SK-N-SH (cell line): ENCODE measurements around the gene NAXD. TPM values are rescaled to one million over a fixed set of nuclear protein-coding genes. Genes with fewer than 3 reads are reported as not detected.
A peak's percentile ranks its signal among the peaks of the same experiment; 100 is the strongest.

Experiments
- CTCF ChIA-PET: fragments of 300-600, 350-600 bp; formaldehyde crosslinking; extraction: SDS; loops from one replicate; lab custom pipeline; 2021; lab: Yijun Ruan, JAX
- POLR2A ChIA-PET: fragments of 350-600 bp; sonication (Branson Sonifier 250); formaldehyde crosslinking; extraction: SDS; loops from one replicate; lab custom pipeline; 2020; ENCODE audit warnings: antibody characterized with exemption, inconsistent platforms; lab: Yijun Ruan, JAX
- DNase-seq: peaks from one replicate; pipeline ENCODE4 v3.0.0; 2012
- H2AFZ ChIP-seq: fragments of 200-600 bp; sonication (generic); 2 replicates; pipeline ENCODE4 v1.8.1; 2016; ENCODE audit warnings: antibody characterized with exemption, mild to moderate bottlenecking, low read depth
- H3F3A ChIP-seq: fragments of 200-600 bp; sonication (generic); replicated peaks from 2 replicates; pipeline ENCODE3; 2016; ENCODE audit warnings: antibody characterized with exemption, mild to moderate bottlenecking; ENCODE audit not compliant: insufficient read depth
- H3K27ac ChIP-seq, 2 experiments: fragments of 200-500 bp in 1 of 2; fragments of 200-600 bp in 1 of 2; sonication (Bioruptor generic) in 1 of 2; sonication (generic), shearing (Covaris generic) in 1 of 2; 2 replicates each; pipeline versions ENCODE4 v1.5.1 to v1.6.1; 2014 to 2016; ENCODE audit warnings: low read depth in 2 of 2, inconsistent platforms in 1 of 2, low read length in 1 of 2, mild to moderate bottlenecking in 1 of 2, mixed read lengths in 1 of 2
- H3K27me3 ChIP-seq: fragments of 200-600 bp; sonication (generic), shearing (Covaris generic); 2 replicates; pipeline ENCODE4 v1.6.1; 2016; ENCODE audit warnings: mixed run types; ENCODE audit not compliant: insufficient read depth
- H3K36me3 ChIP-seq, 2 experiments: fragments of 200-500 bp in 1 of 2; fragments of 200-600 bp in 1 of 2; sonication (Bioruptor generic) in 1 of 2; sonication (generic) in 1 of 2; replicated peaks in 1 of 2; 2 replicates each; pipeline versions ENCODE3 to v1.5.1; 2014 to 2016; ENCODE audit warnings: low read length in 1 of 2, mild to moderate bottlenecking in 1 of 2; ENCODE audit not compliant: insufficient read depth in 2 of 2, control insufficient read depth in 1 of 2
- H3K4me1 ChIP-seq, 2 experiments: fragments of 200-500 bp in 1 of 2; fragments of 200-600 bp in 1 of 2; sonication (Bioruptor generic) in 1 of 2; sonication (generic), shearing (Covaris generic) in 1 of 2; 2 replicates each; pipeline versions ENCODE4 v1.5.1 to v1.6.1; 2014 to 2016; ENCODE audit warnings: low read depth in 1 of 2, low read length in 1 of 2, mixed run types in 1 of 2; ENCODE audit not compliant: insufficient read depth in 2 of 2, control insufficient read depth in 1 of 2
- H3K4me2 ChIP-seq: fragments of 200-600 bp; sonication (generic), shearing (Covaris generic); 2 replicates; pipeline ENCODE4 v1.6.1; 2017; ENCODE audit warnings: mixed run types
- H3K4me3 ChIP-seq, 2 experiments: fragments of 200-500 bp in 1 of 2; fragments of 200-600 bp in 1 of 2; sonication (Bioruptor generic) in 1 of 2; sonication (generic), shearing (Covaris generic) in 1 of 2; 2 replicates each; pipeline versions ENCODE4 v1.5.1 to v1.8.1; 2014 to 2016; ENCODE audit warnings: low read depth in 2 of 2, inconsistent platforms in 1 of 2, low read length in 1 of 2, mild to moderate bottlenecking in 1 of 2, mixed read lengths in 1 of 2, moderate library complexity in 1 of 2
- H3K79me2 ChIP-seq: fragments of 200-600 bp; sonication (generic); 2 replicates; pipeline ENCODE4 v1.8.1; 2017; ENCODE audit warnings: mild to moderate bottlenecking; ENCODE audit not compliant: insufficient read depth
- H3K9ac ChIP-seq: fragments of 200-600 bp; sonication (generic); 2 replicates; pipeline ENCODE4 v1.6.1; 2017; ENCODE audit warnings: mixed run types
- H3K9me2 ChIP-seq: fragments of 200-600 bp; sonication (generic); 2 replicates; pipeline ENCODE4 v1.6.1; 2017; ENCODE audit warnings: mixed run types
- H3K9me3 ChIP-seq: fragments of 200-600 bp; sonication (generic); 2 replicates; pipeline ENCODE4 v1.6.1; 2017; ENCODE audit warnings: mixed run types, mild to moderate bottlenecking, moderate library complexity
- H4K20me1 ChIP-seq: fragments of 200-600 bp; sonication (generic); 2 replicates; pipeline ENCODE4 v1.6.1; 2017; ENCODE audit warnings: mild to moderate bottlenecking, mixed run types; ENCODE audit not compliant: insufficient read depth
- ELF1 ChIP-seq: IDR thresholded peaks from 2 replicates; pipeline ENCODE4 v1.4.0; 2012
- EZH2phosphoT487 ChIP-seq: fragments of 200-600 bp; sonication (generic); IDR thresholded peaks from 2 replicates; pipeline ENCODE4 v1.6.1; 2017; ENCODE audit warnings: low read depth, mixed run types, mild to moderate bottlenecking, antibody characterized with exemption, moderate library complexity, borderline replicate concordance
- FOSL2 ChIP-seq: IDR thresholded peaks from 2 replicates; pipeline ENCODE4 v1.4.0; 2012; ENCODE audit warnings: low read depth, mild to moderate bottlenecking, moderate library complexity, borderline replicate concordance
- FOXJ3 ChIP-seq: sonication (generic); formaldehyde crosslinking; IDR thresholded peaks from 2 replicates; pipeline ENCODE4 v1.5.1; 2020; ENCODE audit warnings: mild to moderate bottlenecking, missing genetic modification reagents
- GABPA ChIP-seq: IDR thresholded peaks from 2 replicates; pipeline ENCODE4 v1.4.0; 2012; ENCODE audit warnings: low read depth, mild to moderate bottlenecking
- GATA2 ChIP-seq: sonication (generic); formaldehyde crosslinking; IDR thresholded peaks from 2 replicates; pipeline ENCODE4 v1.5.0; 2020; ENCODE audit warnings: mild to moderate bottlenecking, missing genetic modification reagents
- IRF3 ChIP-seq: fragments of 150-350 bp; IDR thresholded peaks from 2 replicates; pipeline ENCODE4 v1.6.1; 2016; ENCODE audit warnings: mild to moderate bottlenecking, low read depth, low read length
- JUND ChIP-seq: IDR thresholded peaks from 2 replicates; pipeline ENCODE4 v1.4.0; 2012
- MAX ChIP-seq: IDR thresholded peaks from 2 replicates; pipeline ENCODE4 v1.4.0; 2012; ENCODE audit warnings: low read depth
- MEF2A ChIP-seq: IDR thresholded peaks from 2 replicates; pipeline ENCODE4 v1.4.0; 2012; ENCODE audit warnings: low read depth, borderline replicate concordance
- MXI1 ChIP-seq: IDR thresholded peaks from 2 replicates; pipeline ENCODE4 v1.6.1; 2012; ENCODE audit warnings: mild to moderate bottlenecking, low read depth, low read length, improper control_type of control experiment
- NFIC ChIP-seq: IDR thresholded peaks from 2 replicates; pipeline ENCODE4 v1.4.0; 2012; ENCODE audit warnings: borderline replicate concordance
- PBX3 ChIP-seq: IDR thresholded peaks from 2 replicates; pipeline ENCODE4; 2012
- POLR2AphosphoS5 ChIP-seq: IDR thresholded peaks from 2 replicates; pipeline ENCODE4 v1.6.1; 2012; ENCODE audit warnings: low read depth, low read length
- RAD21 ChIP-seq: IDR thresholded peaks from 2 replicates; pipeline ENCODE4 v1.6.1; 2012; ENCODE audit warnings: mild to moderate bottlenecking, low read length
- RCOR1 ChIP-seq: fragments of 150-350 bp; IDR thresholded peaks from 2 replicates; pipeline ENCODE4 v1.6.1; 2017; ENCODE audit warnings: antibody characterized with exemption, low read length
- RXRA ChIP-seq: IDR thresholded peaks from 2 replicates; pipeline ENCODE4 v1.4.0; 2012; ENCODE audit warnings: low read depth, mild to moderate bottlenecking, borderline replicate concordance
- SIN3A ChIP-seq: IDR thresholded peaks from 2 replicates; pipeline ENCODE4 v1.6.1; 2012; ENCODE audit warnings: low read depth, mild to moderate bottlenecking, low read length, moderate library complexity, borderline replicate concordance
- SMC3 ChIP-seq: IDR thresholded peaks from 2 replicates; pipeline ENCODE4 v1.6.1; 2012; ENCODE audit warnings: low read depth, low read length, improper control_type of control experiment
- TAF1 ChIP-seq: IDR thresholded peaks from 2 replicates; pipeline ENCODE4 v1.6.1; 2012; ENCODE audit warnings: low read depth, mild to moderate bottlenecking, low read length, moderate library complexity, borderline replicate concordance
- TCF12 ChIP-seq: IDR thresholded peaks from 2 replicates; pipeline ENCODE4 v1.4.0; 2012
- TEAD4 ChIP-seq: IDR thresholded peaks from 2 replicates; pipeline ENCODE4 v1.4.0; 2012; ENCODE audit warnings: mild to moderate bottlenecking, borderline replicate concordance; ENCODE audit not compliant: insufficient read depth
- USF1 ChIP-seq: IDR thresholded peaks from 2 replicates; pipeline ENCODE4 v1.4.0; 2012; ENCODE audit warnings: low read depth, borderline replicate concordance
- USF2 ChIP-seq: fragments of 150-350 bp; IDR thresholded peaks from 2 replicates; pipeline ENCODE4 v1.6.1; 2017; ENCODE audit warnings: antibody characterized with exemption, low read length, low read depth, borderline replicate concordance
- ZBTB33 ChIP-seq: IDR thresholded peaks from 2 replicates; pipeline ENCODE4 v1.4.0; 2012; ENCODE audit warnings: low read depth, borderline replicate concordance
- WGBS: methylation state at CpG from one replicate; pipeline ENCODE4 v1.1.6; 2017; ENCODE audit warnings: low lambda C conversion rate; 5-methylcytosine and 5-hydroxymethylcytosine counted together
- polyA plus RNA-seq, 3 experiments: library from polyadenylated mRNA; depleted of rRNA; stranded (reverse); fragments of >200 nt; gene quantifications; 2 replicates each; pipeline ENCODE4 v1.2.3, GENCODE V29; 2012

The NAXD gene
- polyA plus RNA-seq (2012; rRNA removed) = 32.4 and 39.8 TPM in 2 replicates
- polyA plus RNA-seq (2012; cell fraction: cytosol; rRNA removed) = 19.9 and 25.5 TPM in 2 replicates
- polyA plus RNA-seq (2012; cell fraction: nucleus; rRNA removed) = 97.8 and 104 TPM in 2 replicates

- DNase-seq = peak; percentile 99
- Histone ChIP-seq H2AFZ (peak within 1 kb of the TSS; percentile 99), H3K4me2 (peak within 1 kb of the TSS; percentile 94), H3F3A (no peaks in the 10 kb centered on the region), H3K9me2 (no peaks in the 10 kb centered on the region), H3K4me3 (peak within 1 kb of the TSS; percentile 87 to 96), H3K79me2 (peaks cover 51% of the 10 kb centered on the region), H3K9me3 (no peaks in the 10 kb centered on the region), H3K27ac (peak within 1 kb of the TSS; percentile 82), H3K36me3 (no peaks in the 10 kb centered on the region), H3K9ac (peak within 1 kb of the TSS; percentile 90), H4K20me1 (peaks cover 40% of the 10 kb centered on the region), H3K27me3 (no peaks in the 10 kb centered on the region), H3K4me1 (peaks cover 4 to 22% of the 10 kb centered on the region in 2 experiments; a peak in 2 of 4 replicates)
- POLR2A ChIA-PET = interaction anchor here (0.6 to 2.0 kb wide), 5 partner anchors 13 to 100 kb away, joined by 3 to 7 read pairs (median 3); no protein-coding TSS in a partner anchor
- CTCF ChIA-PET = interaction anchor here (1.0 to 2.3 kb wide), 6 partner anchors 9 to 160 kb away, joined by 3 to 7 read pairs (median 4); no protein-coding TSS in a partner anchor
- 1% methylated on average over 18 of the region's 95 CpGs for WGBS
- TF ChIP-seq RCOR1 (no peak), GATA2 (no peak), FOXJ3 (CRISPR knock-in tag) (no peak), TEAD4 (no peak), EZH2phosphoT487 (no peak), TCF12 (peak; percentile 26; the same call in 1 of the 2 replicates), MXI1 (no peak), IRF3 (0 out of 2 replicates have a peak, but pooled peaks have one; percentile 31), JUND (no peak), USF2 (no peak), MAX (peak; percentile 94), USF1 (peak; percentile 27; the same call in 1 of the 2 replicates), MEF2A (no peak), SIN3A (0 out of 2 replicates have a peak, but pooled peaks have one; percentile 10), ZBTB33 (0 out of 2 replicates have a peak, but pooled peaks have one; percentile 29), SMC3 (no peak), GABPA (peak; percentile 94), RXRA (no peak), POLR2AphosphoS5 (peak; percentile 87), FOSL2 (no peak), RAD21 (no peak), ELF1 (peak; percentile 93), NFIC (no peak), PBX3 (peak; percentile 99), TAF1 (peak; percentile 73; the same call in 1 of the 2 replicates)
Observed at GRCh38 chr13:110615322-110616102, at the start of gene NAXD. Gene NAXD, plus strand, starts transcription at chr13:110615545. Its CDS starts 57 bp downstream, at chr13:110615602.
